Tibial nerve (tissue), 4 donors: Measurements from ENCODE around the gene MED19.

ENCODE experiments used
- EP300 ChIP-seq, 2 donors: sonication (generic); formaldehyde crosslinking; IDR thresholded peaks; one replicate each; pipeline ENCODE4 v1.6.1; 2017; ENCODE audit warnings: antibody characterized with exemption in 2 of 2, mild to moderate bottlenecking in 1 of 2
- TF ChIP-seq, protein P1 (sequence below), 5 experiments: fragments of 200-600 bp in 3 of 5; fragments of 450-650 bp in 2 of 5; sonication (generic) in 3 of 5; IDR thresholded peaks; one replicate each; pipeline ENCODE4 v1.5.1; 2016 to 2019; ENCODE audit warnings: antibody characterized with exemption in 5 of 5, mild to moderate bottlenecking in 3 of 5, moderate library complexity in 2 of 5

DNA sequence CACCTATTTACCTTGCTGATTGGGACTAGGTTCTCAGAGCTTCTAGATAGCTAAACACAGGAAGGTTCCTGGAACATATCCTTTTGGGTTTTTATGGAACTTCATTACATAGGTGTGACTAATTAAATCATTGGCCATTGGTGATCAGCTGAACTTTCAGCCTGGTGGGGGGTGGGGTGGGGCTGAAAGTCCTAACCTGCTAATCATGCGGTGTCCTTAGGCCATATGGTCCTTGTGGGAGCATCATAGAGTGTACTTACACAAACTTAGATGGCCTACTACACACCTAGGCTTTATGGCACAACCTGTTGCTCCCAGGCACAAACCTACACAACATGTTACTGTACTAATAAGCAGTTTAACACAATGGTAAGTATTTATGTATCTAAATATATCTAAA is 20.6 kb upstream of the MED19 start:
- TF ChIP-seq, protein P1, sequence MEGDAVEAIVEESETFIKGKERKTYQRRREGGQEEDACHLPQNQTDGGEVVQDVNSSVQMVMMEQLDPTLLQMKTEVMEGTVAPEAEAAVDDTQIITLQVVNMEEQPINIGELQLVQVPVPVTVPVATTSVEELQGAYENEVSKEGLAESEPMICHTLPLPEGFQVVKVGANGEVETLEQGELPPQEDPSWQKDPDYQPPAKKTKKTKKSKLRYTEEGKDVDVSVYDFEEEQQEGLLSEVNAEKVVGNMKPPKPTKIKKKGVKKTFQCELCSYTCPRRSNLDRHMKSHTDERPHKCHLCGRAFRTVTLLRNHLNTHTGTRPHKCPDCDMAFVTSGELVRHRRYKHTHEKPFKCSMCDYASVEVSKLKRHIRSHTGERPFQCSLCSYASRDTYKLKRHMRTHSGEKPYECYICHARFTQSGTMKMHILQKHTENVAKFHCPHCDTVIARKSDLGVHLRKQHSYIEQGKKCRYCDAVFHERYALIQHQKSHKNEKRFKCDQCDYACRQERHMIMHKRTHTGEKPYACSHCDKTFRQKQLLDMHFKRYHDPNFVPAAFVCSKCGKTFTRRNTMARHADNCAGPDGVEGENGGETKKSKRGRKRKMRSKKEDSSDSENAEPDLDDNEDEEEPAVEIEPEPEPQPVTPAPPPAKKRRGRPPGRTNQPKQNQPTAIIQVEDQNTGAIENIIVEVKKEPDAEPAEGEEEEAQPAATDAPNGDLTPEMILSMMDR (IDR thresholded peaks at IDR 0.05), result no peak
- no peak for TF ChIP-seq EP300 (IDR thresholded peaks at IDR 0.05)
